ENCODE measurements around the gene S100A2.

DNA sequence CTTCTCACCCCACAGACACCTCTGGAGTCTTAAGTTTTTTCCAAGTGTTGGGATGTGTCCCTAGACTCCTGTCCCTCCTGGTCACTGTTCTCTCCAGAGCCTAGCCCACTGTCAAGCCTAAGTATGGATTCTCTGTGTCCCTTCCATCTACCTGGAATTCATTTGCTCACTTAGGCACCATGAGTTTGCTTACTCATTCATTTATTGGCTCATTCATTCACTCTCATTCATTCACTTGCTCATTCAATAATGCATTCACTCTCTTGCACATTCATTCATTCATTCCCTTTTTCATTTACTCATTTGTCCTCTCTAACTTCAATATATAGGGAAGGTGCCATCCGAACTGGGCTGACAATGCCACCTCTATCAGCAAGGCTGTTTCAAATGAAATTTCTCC, 45.7 kb upstream of the S100A2 start:
- TF ChIP-seq, protein P1, sequence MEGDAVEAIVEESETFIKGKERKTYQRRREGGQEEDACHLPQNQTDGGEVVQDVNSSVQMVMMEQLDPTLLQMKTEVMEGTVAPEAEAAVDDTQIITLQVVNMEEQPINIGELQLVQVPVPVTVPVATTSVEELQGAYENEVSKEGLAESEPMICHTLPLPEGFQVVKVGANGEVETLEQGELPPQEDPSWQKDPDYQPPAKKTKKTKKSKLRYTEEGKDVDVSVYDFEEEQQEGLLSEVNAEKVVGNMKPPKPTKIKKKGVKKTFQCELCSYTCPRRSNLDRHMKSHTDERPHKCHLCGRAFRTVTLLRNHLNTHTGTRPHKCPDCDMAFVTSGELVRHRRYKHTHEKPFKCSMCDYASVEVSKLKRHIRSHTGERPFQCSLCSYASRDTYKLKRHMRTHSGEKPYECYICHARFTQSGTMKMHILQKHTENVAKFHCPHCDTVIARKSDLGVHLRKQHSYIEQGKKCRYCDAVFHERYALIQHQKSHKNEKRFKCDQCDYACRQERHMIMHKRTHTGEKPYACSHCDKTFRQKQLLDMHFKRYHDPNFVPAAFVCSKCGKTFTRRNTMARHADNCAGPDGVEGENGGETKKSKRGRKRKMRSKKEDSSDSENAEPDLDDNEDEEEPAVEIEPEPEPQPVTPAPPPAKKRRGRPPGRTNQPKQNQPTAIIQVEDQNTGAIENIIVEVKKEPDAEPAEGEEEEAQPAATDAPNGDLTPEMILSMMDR (conservative IDR thresholded peaks at IDR 0.05; ENCODE audit: low read length), result no peak
- no peak for TF ChIP-seq EZH2phosphoT487 (IDR thresholded peaks at IDR 0.05; ENCODE audit: borderline replicate concordance)
